Activated CD8-positive, alpha-beta T cell treated with anti-CD3 and anti-CD28 coated beads for 36 hours (primary cell): ENCODE measurements around the gene ZNF133. TPM values are rescaled to one million over a fixed set of nuclear protein-coding genes. Genes with fewer than 3 reads are reported as not detected.

Source experiments
- ATAC-seq: fragments of 200-7000 bp; cut with Tn5 transposase; one replicate; pipeline ENCODE4 v1.10.0; 2021; ENCODE audit warnings: mild to moderate bottlenecking, moderate library complexity
- CTCF ChIA-PET: fragments of 350-600 bp; sonication (Branson Sonifier 250); formaldehyde crosslinking; loops from one replicate; lab custom pipeline; 2021; ENCODE audit warnings: antibody characterized with exemption; lab: Charles Lee
- POLR2A ChIA-PET: fragments of 350-600 bp; sonication (Branson Sonifier 250); formaldehyde crosslinking; loops from one replicate; lab custom pipeline; 2021; ENCODE audit warnings: antibody characterized with exemption; lab: Charles Lee
- DNase-seq: peaks from one replicate; pipeline ENCODE4 v3.0.0-alpha.2; 2020
- H3K27ac Mint-ChIP-seq: one replicate; pipeline ENCODE4 v1.8.0; 2021; ENCODE audit warnings: mild to moderate bottlenecking, mixed read lengths
- H3K27me3 Mint-ChIP-seq: one replicate; pipeline ENCODE4 v1.8.0; 2021; ENCODE audit warnings: mixed read lengths
- H3K36me3 Mint-ChIP-seq: one replicate; pipeline ENCODE4 v1.8.0; 2021; ENCODE audit warnings: low read depth, mixed read lengths
- H3K4me1 Mint-ChIP-seq: one replicate; pipeline ENCODE4 v1.8.0; 2021; ENCODE audit warnings: low read depth, mixed read lengths
- H3K4me3 Mint-ChIP-seq: one replicate; pipeline ENCODE4 v1.8.0; 2021; ENCODE audit warnings: mild to moderate bottlenecking, moderate library complexity, mixed read lengths
- H3K9me3 Mint-ChIP-seq: one replicate; pipeline ENCODE4 v1.8.0; 2021; ENCODE audit warnings: mixed read lengths
- intact Hi-C: fragments of 100-400 bp; cut with micrococcal nuclease; formaldehyde crosslinking; loops from one replicate; pipeline ENCODE4 v1.10.0; 2022
- total RNA-seq, 2 experiments: library from RNA; stranded (reverse); gene quantifications; one replicate each; pipeline ENCODE4 v1.2.3, GENCODE V29; 2021
- TF ChIP-seq, protein P1 (sequence below): fragments of 200-600 bp; IDR thresholded peaks from one replicate; pipeline ENCODE4 v1.8.0; 2022; ENCODE audit warnings: antibody characterized with exemption, mild to moderate bottlenecking

Gene ZNF133
- total RNA-seq, 2 experiments from 2014 or later = 8.0 TPM

DNA sequence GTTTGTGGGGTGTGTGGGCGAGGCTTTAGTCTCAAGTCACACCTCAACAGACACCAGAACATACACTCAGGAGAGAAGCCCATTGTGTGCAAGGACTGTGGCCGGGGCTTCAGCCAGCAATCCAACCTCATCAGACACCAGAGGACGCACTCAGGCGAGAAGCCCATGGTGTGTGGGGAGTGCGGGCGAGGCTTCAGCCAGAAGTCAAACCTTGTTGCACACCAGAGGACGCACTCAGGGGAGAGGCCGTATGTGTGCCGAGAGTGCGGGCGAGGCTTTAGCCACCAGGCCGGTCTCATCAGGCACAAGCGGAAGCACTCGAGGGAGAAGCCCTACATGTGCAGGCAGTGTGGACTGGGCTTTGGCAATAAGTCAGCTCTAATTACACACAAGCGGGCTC is 27.8 kb downstream of the ZNF133 start:
- no peak overlapping the region for H3K27ac Mint-ChIP-seq
- POLR2A ChIA-PET = no interaction called here
- intact Hi-C loops = no loop called here
- H3K4me1 Mint-ChIP-seq = no peaks in the 10 kb centered on the region
- ATAC-seq (no peak), DNase-seq (no peak)
- H3K4me3 Mint-ChIP-seq = no peak overlapping the region
- H3K36me3 Mint-ChIP-seq = peaks cover 33% of the 10 kb centered on the region
- no peaks in the 10 kb centered on the region for H3K27me3 Mint-ChIP-seq
- CTCF ChIA-PET = no interaction called here
- TF ChIP-seq, protein P1, sequence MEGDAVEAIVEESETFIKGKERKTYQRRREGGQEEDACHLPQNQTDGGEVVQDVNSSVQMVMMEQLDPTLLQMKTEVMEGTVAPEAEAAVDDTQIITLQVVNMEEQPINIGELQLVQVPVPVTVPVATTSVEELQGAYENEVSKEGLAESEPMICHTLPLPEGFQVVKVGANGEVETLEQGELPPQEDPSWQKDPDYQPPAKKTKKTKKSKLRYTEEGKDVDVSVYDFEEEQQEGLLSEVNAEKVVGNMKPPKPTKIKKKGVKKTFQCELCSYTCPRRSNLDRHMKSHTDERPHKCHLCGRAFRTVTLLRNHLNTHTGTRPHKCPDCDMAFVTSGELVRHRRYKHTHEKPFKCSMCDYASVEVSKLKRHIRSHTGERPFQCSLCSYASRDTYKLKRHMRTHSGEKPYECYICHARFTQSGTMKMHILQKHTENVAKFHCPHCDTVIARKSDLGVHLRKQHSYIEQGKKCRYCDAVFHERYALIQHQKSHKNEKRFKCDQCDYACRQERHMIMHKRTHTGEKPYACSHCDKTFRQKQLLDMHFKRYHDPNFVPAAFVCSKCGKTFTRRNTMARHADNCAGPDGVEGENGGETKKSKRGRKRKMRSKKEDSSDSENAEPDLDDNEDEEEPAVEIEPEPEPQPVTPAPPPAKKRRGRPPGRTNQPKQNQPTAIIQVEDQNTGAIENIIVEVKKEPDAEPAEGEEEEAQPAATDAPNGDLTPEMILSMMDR = no peak
- H3K9me3 Mint-ChIP-seq = no peaks in the 10 kb centered on the region

DNA sequence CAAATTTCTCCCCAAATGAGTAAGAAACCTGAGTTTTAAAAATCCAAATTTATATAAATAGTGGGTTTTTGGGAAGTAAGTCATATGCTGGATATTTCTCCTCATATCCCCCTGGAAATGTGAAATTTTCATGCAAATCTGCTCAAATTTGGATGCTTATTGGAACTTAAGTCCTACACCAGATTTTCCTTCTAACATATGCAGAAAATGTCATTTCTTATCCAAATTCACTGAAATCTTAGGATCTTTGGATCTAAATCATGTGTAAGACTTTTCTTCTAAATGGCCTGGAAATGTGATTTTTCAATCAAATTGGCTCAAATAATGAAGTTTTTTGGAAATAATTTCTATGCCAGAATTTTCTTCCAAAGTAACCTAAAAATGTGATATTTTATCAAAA is 33.0 kb downstream of the ZNF133 start:
- Mint-ChIP-seq H3K27ac (no peak overlapping the region), H3K27me3 (no peaks in the 10 kb centered on the region), H3K36me3 (peaks cover 8% of the 10 kb centered on the region), H3K9me3 (no peaks in the 10 kb centered on the region), H3K4me3 (no peak overlapping the region), H3K4me1 (no peaks in the 10 kb centered on the region)
- TF ChIP-seq, protein P1 = no peak
- ChIA-PET CTCF (no interaction called here), POLR2A (no interaction called here)
- intact Hi-C loops = no loop called here
- no peak for DNase-seq
- ATAC-seq = no peak

DNA sequence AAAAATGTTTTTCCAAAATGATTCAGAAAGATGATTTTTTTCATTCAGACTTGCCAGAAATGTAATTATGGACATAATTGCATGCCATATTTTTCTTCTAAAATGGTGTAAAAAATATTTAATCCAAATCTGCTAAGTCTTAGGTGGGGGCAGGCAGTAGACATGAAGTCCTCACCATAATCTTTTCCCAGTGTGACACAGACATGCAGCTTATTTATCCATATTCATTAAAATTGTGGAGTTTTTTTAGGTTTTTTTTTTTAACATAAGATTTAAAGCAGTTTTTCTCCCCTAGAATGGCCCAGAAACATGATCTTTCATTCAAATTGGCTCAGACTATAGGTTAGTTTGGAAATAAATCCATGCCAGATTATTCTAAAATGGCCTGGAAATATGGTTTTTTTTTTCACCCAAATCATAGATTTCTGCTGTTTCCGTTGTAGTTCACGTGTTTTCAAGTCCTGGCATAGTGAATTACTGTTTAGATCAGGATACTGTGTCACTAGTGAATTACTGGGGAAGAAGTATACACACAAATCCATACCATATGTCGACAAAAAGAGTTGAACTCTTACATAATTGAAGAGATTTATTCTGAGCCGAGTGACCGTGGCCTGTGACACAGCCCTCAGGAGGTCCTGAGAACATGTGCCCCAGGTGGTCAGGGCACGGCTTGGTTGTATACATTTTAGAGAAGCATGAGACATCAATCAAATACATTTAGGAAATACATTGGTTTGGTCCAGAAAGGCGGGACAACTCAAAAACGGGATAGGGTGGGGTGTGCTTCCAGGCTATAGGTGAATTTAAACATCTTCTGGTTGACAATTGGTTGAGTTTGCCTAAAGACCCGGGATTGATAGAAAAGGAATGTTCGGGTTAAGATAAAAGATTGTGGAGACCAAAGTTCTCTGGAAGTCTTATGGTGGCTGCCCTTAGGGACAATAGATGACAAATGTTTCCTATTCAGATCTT is 33.9 kb downstream of the ZNF133 start:
- intact Hi-C loops = no loop called here
- POLR2A ChIA-PET = no interaction called here

DNA sequence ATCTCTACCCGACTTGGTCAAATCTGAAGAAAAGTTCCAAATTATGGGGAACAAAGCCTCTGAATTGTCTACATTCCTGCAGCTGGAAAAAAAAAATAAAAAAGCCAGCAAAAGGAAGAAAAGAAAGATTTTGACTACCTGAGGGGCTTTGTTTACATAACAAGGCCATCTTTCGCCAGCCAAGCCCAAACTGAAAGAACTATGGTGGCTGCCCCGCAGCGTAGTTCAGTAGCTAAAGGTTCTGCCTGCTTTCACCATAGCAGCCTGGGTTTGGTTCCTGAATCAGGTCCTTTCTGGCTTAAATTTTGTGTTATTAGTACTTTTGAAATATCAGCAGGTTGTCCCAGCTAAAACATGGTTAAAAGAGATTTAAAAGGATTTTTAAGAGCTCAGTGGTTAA is 35.4 kb downstream of the ZNF133 start:
- Mint-ChIP-seq H3K27me3 (no peaks in the 10 kb centered on the region), H3K36me3 (no peaks in the 10 kb centered on the region), H3K9me3 (peaks cover 4% of the 10 kb centered on the region), H3K4me3 (no peak overlapping the region), H3K27ac (no peak overlapping the region), H3K4me1 (no peaks in the 10 kb centered on the region)
- ATAC-seq = no peak
- POLR2A ChIA-PET = no interaction called here
- TF ChIP-seq, protein P1 = no peak
- CTCF ChIA-PET = no interaction called here
- intact Hi-C loops = no loop called here
- no peak for DNase-seq

More for the DNA sequence above, 33.9 kb downstream of the ZNF133 start:
- Mint-ChIP-seq H3K36me3 (peaks cover under 1% of the 10 kb centered on the region), H3K9me3 (peaks cover 2% of the 10 kb centered on the region), H3K27ac (no peak overlapping the region), H3K4me3 (no peak overlapping the region), H3K4me1 (no peaks in the 10 kb centered on the region), H3K27me3 (no peaks in the 10 kb centered on the region)
- CTCF ChIA-PET = no interaction called here
- TF ChIP-seq, protein P1 = no peak
- ATAC-seq (no peak), DNase-seq (no peak)

DNA sequence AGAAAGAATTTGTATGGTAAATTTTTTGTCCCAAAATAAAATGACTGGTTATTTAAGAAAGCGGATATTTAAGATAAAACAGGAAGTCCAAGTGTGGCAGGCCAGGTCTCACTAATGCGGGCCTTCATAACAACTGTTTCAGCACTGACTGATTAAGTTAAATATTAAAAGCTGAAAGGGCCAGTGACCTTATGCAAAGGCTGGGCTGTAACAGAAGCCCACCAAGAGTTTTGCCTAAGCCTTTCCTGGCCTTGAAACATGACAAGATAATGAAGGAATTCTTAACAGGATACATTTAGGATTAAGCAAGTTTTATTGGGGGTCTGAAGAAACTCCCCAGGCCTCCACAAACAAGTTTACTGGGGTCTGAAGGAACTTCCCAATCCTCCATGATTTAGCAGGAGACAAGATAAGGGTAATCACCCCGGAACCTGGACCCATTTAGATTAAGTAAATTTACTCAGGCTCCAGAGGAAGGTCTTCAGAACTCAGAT is 36.3 kb downstream of the ZNF133 start:
- ATAC-seq = no peak
- TF ChIP-seq, protein P1 = no peak
- ChIA-PET POLR2A (no interaction called here), CTCF (no interaction called here)
- no peaks in the 10 kb centered on the region for H3K4me1 Mint-ChIP-seq
- H3K9me3 Mint-ChIP-seq = peaks cover 7% of the 10 kb centered on the region
- H3K36me3 Mint-ChIP-seq = no peaks in the 10 kb centered on the region
- no peak overlapping the region for H3K27ac Mint-ChIP-seq
- intact Hi-C loops = no loop called here
- no peak overlapping the region for H3K4me3 Mint-ChIP-seq
- DNase-seq = no peak
- H3K27me3 Mint-ChIP-seq = no peaks in the 10 kb centered on the region
